ENCODE measurements around the gene SSC5D. TPM values are rescaled to one million over a fixed set of nuclear protein-coding genes. Genes with fewer than 3 reads are reported as not detected.

SSC5D gene
- total and polyA plus RNA-seq, 10 of the 15 experiments (the other 5 are each of a cell fraction or from before 2014, with no cell fraction given) = 0.03 to 0.13 (median 0.05) TPM; not detected in 4

DNA sequence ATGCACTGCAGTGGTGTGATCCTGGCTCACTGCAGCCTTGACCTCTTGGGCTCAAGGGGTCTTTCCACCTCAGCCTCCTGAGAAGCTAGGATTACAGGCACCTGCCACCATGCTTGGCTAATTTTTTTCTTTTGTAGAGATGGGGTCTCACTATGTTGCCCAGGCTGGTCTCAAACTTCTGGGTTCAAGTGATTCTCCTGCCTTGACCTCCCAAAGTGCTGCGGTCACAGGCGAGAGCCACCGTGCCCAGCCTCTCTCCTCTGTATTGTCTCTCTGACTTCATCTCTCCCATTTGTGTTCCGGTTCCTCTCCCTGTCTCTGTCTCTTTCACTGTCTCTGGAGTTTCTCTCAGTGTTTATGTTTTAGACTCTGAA lies 22.0 kb upstream of the SSC5D start:
- BruUV-seq (replicated peaks) = no TSS peak
- no peak for FAIRE-seq

More for the DNA sequence above, 22.0 kb upstream of the SSC5D start:
- Histone ChIP-seq H3K4me1 (ENCODE audit: control insufficient read depth, insufficient read depth, low read length) (no peaks in the 10 kb centered on the region), H3K27me3 (replicated peaks in 1 of 2; ENCODE audit: control insufficient read depth in 2 of 2, insufficient read depth in 2 of 2, low read length in 1 of 2) (no peaks in the 10 kb centered on the region), H3K27ac (ENCODE audit: control insufficient read depth, insufficient read depth) (no peak overlapping the region), H3K9ac (ENCODE audit: control insufficient read depth, insufficient read depth, low read length) (no peak overlapping the region), H4K20me1 (ENCODE audit: control insufficient read depth, insufficient read depth) (no peaks in the 10 kb centered on the region), H3K79me2 (ENCODE audit: control insufficient read depth, insufficient read depth, low read length) (peaks cover 2% of the 10 kb centered on the region), H2AFZ (ENCODE audit: control insufficient read depth, low read depth, low read length) (no peak overlapping the region), H3K4me3 (no peak overlapping the region), H3K4me2 (ENCODE audit: control insufficient read depth, insufficient read depth) (no peak overlapping the region), H3K9me3 (replicated peaks; ENCODE audit: control insufficient read depth, insufficient read depth, low read length) (no peaks in the 10 kb centered on the region), H3K36me3 (ENCODE audit: control insufficient read depth in 2 of 2, insufficient read depth in 2 of 2, low read length in 1 of 2) (no peaks in the 10 kb centered on the region)
- SMC1A ChIA-PET (ENCODE audit: uncharacterized antibody, unreplicated experiment) = interaction anchor here (1.6 to 2.3 kb wide), 3 partner anchors 11 to 165 kb away, joined by 6 to 19 read pairs (median 8); partner anchors contain the start of gene ZNF628
- POLR2A ChIA-PET = interaction anchor here (2.6 kb wide), 1 partner anchor 10 kb away, joined by 8 read pairs; the partner anchor contains the start of gene ZNF628
- CTCF ChIA-PET = interaction anchor here (0.6 to 4.8 kb wide), 8 partner anchors 10 to 684 kb away, joined by 3 to 88 read pairs (median 6); partner anchors contain the start of genes TMEM238 and ZNF628
- ATAC-seq = no peak
- in situ Hi-C loops (cut with MboI) = no loop called here
- 55% methylated on average over 4 of the region's 4 CpGs for WGBS (ENCODE audit: insufficient coverage, insufficient replicate concordance, low lambda C conversion rate, missing lambda C conversion rate)
- RAD21 ChIA-PET (ENCODE audit: unreplicated experiment) = interaction anchor here (1.6 to 2.8 kb wide), 3 partner anchors 10 to 166 kb away, joined by 13 to 34 read pairs (median 17); partner anchors contain the start of gene ZNF628
- no peak for DNase-seq (ENCODE audit: low read depth, low spot score)
- TF ChIP-seq, protein P1, sequence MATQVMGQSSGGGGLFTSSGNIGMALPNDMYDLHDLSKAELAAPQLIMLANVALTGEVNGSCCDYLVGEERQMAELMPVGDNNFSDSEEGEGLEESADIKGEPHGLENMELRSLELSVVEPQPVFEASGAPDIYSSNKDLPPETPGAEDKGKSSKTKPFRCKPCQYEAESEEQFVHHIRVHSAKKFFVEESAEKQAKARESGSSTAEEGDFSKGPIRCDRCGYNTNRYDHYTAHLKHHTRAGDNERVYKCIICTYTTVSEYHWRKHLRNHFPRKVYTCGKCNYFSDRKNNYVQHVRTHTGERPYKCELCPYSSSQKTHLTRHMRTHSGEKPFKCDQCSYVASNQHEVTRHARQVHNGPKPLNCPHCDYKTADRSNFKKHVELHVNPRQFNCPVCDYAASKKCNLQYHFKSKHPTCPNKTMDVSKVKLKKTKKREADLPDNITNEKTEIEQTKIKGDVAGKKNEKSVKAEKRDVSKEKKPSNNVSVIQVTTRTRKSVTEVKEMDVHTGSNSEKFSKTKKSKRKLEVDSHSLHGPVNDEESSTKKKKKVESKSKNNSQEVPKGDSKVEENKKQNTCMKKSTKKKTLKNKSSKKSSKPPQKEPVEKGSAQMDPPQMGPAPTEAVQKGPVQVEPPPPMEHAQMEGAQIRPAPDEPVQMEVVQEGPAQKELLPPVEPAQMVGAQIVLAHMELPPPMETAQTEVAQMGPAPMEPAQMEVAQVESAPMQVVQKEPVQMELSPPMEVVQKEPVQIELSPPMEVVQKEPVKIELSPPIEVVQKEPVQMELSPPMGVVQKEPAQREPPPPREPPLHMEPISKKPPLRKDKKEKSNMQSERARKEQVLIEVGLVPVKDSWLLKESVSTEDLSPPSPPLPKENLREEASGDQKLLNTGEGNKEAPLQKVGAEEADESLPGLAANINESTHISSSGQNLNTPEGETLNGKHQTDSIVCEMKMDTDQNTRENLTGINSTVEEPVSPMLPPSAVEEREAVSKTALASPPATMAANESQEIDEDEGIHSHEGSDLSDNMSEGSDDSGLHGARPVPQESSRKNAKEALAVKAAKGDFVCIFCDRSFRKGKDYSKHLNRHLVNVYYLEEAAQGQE (IDR thresholded peaks at IDR 0.05; ENCODE audit: low read depth, low read length) = no peak
- TF ChIP-seq TAF1 (IDR thresholded peaks at IDR 0.05; ENCODE audit: borderline replicate concordance, low read depth, low read length) = no peak
- TF ChIP-seq RAD51 (IDR thresholded peaks at IDR 0.05) = no peak
- no peak for TF ChIP-seq IRF3 (IDR thresholded peaks at IDR 0.05)
- no peak for TF ChIP-seq TCF12 (IDR thresholded peaks at IDR 0.05; ENCODE audit: low read depth, low read length)
- no peak for TF ChIP-seq NR2C1 (IDR thresholded peaks at IDR 0.05)
- no peak for TF ChIP-seq PAX8 (IDR thresholded peaks at IDR 0.05)
- TF ChIP-seq RAD21 (IDR thresholded peaks at IDR 0.05; ENCODE audit: insufficient read depth, low read depth, low read length) = no peak
- TF ChIP-seq SPI1 (IDR thresholded peaks at IDR 0.05; ENCODE audit: borderline replicate concordance, insufficient read depth, low read depth, low read length) = no peak
- TF ChIP-seq KLF5 (IDR thresholded peaks at IDR 0.05; ENCODE audit: partially characterized antibody) = no peak
- TF ChIP-seq RELB (IDR thresholded peaks at IDR 0.05; ENCODE audit: low read depth) = no peak
- intact Hi-C loops (cut with micrococcal nuclease; ENCODE audit: unreplicated experiment) = loop anchor here (5.0 kb wide), 1 partner anchor 166 kb away; no protein-coding TSS in a partner anchor

Data from GM12878 (cell line).